ENCODE measurements around the gene CFAP45.

GRCh38 chr1:159860456-159860855, 39.5 kb downstream of the CFAP45 start:
- no peak for TF ChIP-seq POLR2A (IDR thresholded peaks at IDR 0.05)
- TF ChIP-seq CTCF (IDR thresholded peaks at IDR 0.05), result no peak
